SK-N-SH (cell line): ENCODE results near the gene FPR2. TPM values are rescaled to one million over a fixed set of nuclear protein-coding genes. Genes with fewer than 3 reads are reported as not detected.

ENCODE experiments used
- CTCF ChIA-PET: fragments of 300-600, 350-600 bp; formaldehyde crosslinking; extraction: SDS; loops from one replicate; lab custom pipeline; 2021; lab: Yijun Ruan, JAX
- POLR2A ChIA-PET: fragments of 350-600 bp; sonication (Branson Sonifier 250); formaldehyde crosslinking; extraction: SDS; loops from one replicate; lab custom pipeline; 2020; ENCODE audit warnings: antibody characterized with exemption, inconsistent platforms; lab: Yijun Ruan, JAX
- DNase-seq: peaks from one replicate; pipeline ENCODE4 v3.0.0; 2012
- H2AFZ ChIP-seq: fragments of 200-600 bp; sonication (generic); 2 replicates; pipeline ENCODE4 v1.8.1; 2016; ENCODE audit warnings: antibody characterized with exemption, mild to moderate bottlenecking, low read depth
- H3F3A ChIP-seq: fragments of 200-600 bp; sonication (generic); replicated peaks from 2 replicates; pipeline ENCODE3; 2016; ENCODE audit warnings: antibody characterized with exemption, mild to moderate bottlenecking; ENCODE audit not compliant: insufficient read depth
- H3K27ac ChIP-seq, 2 experiments: fragments of 200-500 bp in 1 of 2; fragments of 200-600 bp in 1 of 2; sonication (Bioruptor generic) in 1 of 2; sonication (generic), shearing (Covaris generic) in 1 of 2; 2 replicates each; pipeline versions ENCODE4 v1.5.1 to v1.6.1; 2014 to 2016; ENCODE audit warnings: low read depth in 2 of 2, inconsistent platforms in 1 of 2, low read length in 1 of 2, mild to moderate bottlenecking in 1 of 2, mixed read lengths in 1 of 2
- H3K27me3 ChIP-seq: fragments of 200-600 bp; sonication (generic), shearing (Covaris generic); 2 replicates; pipeline ENCODE4 v1.6.1; 2016; ENCODE audit warnings: mixed run types; ENCODE audit not compliant: insufficient read depth
- H3K36me3 ChIP-seq, 2 experiments: fragments of 200-500 bp in 1 of 2; fragments of 200-600 bp in 1 of 2; sonication (Bioruptor generic) in 1 of 2; sonication (generic) in 1 of 2; replicated peaks in 1 of 2; 2 replicates each; pipeline versions ENCODE3 to v1.5.1; 2014 to 2016; ENCODE audit warnings: low read length in 1 of 2, mild to moderate bottlenecking in 1 of 2; ENCODE audit not compliant: insufficient read depth in 2 of 2, control insufficient read depth in 1 of 2
- H3K4me1 ChIP-seq, 2 experiments: fragments of 200-500 bp in 1 of 2; fragments of 200-600 bp in 1 of 2; sonication (Bioruptor generic) in 1 of 2; sonication (generic), shearing (Covaris generic) in 1 of 2; 2 replicates each; pipeline versions ENCODE4 v1.5.1 to v1.6.1; 2014 to 2016; ENCODE audit warnings: low read depth in 1 of 2, low read length in 1 of 2, mixed run types in 1 of 2; ENCODE audit not compliant: insufficient read depth in 2 of 2, control insufficient read depth in 1 of 2
- H3K4me2 ChIP-seq: fragments of 200-600 bp; sonication (generic), shearing (Covaris generic); 2 replicates; pipeline ENCODE4 v1.6.1; 2017; ENCODE audit warnings: mixed run types
- H3K4me3 ChIP-seq, 2 experiments: fragments of 200-500 bp in 1 of 2; fragments of 200-600 bp in 1 of 2; sonication (Bioruptor generic) in 1 of 2; sonication (generic), shearing (Covaris generic) in 1 of 2; 2 replicates each; pipeline versions ENCODE4 v1.5.1 to v1.8.1; 2014 to 2016; ENCODE audit warnings: low read depth in 2 of 2, inconsistent platforms in 1 of 2, low read length in 1 of 2, mild to moderate bottlenecking in 1 of 2, mixed read lengths in 1 of 2, moderate library complexity in 1 of 2
- H3K79me2 ChIP-seq: fragments of 200-600 bp; sonication (generic); 2 replicates; pipeline ENCODE4 v1.8.1; 2017; ENCODE audit warnings: mild to moderate bottlenecking; ENCODE audit not compliant: insufficient read depth
- H3K9ac ChIP-seq: fragments of 200-600 bp; sonication (generic); 2 replicates; pipeline ENCODE4 v1.6.1; 2017; ENCODE audit warnings: mixed run types
- H3K9me2 ChIP-seq: fragments of 200-600 bp; sonication (generic); 2 replicates; pipeline ENCODE4 v1.6.1; 2017; ENCODE audit warnings: mixed run types
- H3K9me3 ChIP-seq: fragments of 200-600 bp; sonication (generic); 2 replicates; pipeline ENCODE4 v1.6.1; 2017; ENCODE audit warnings: mixed run types, mild to moderate bottlenecking, moderate library complexity
- H4K20me1 ChIP-seq: fragments of 200-600 bp; sonication (generic); 2 replicates; pipeline ENCODE4 v1.6.1; 2017; ENCODE audit warnings: mild to moderate bottlenecking, mixed run types; ENCODE audit not compliant: insufficient read depth
- CHD2 ChIP-seq: fragments of 150-350 bp; IDR thresholded peaks from 2 replicates; pipeline ENCODE4 v1.6.1; 2018; ENCODE audit warnings: low read length; ENCODE audit not compliant: partially characterized antibody
- CTCF ChIP-seq: fragments of 200-600 bp; sonication (generic); IDR thresholded peaks from 2 replicates; pipeline ENCODE4 v1.6.1; 2017; ENCODE audit warnings: antibody characterized with exemption, mild to moderate bottlenecking, moderate library complexity
- EP300 ChIP-seq, 2 experiments: IDR thresholded peaks; 2 replicates each; pipeline versions ENCODE4 v1.4.0 to v1.6.1; 2012; ENCODE audit warnings: borderline replicate concordance in 1 of 2, low read depth in 1 of 2, low read length in 1 of 2
- EZH2phosphoT487 ChIP-seq: fragments of 200-600 bp; sonication (generic); IDR thresholded peaks from 2 replicates; pipeline ENCODE4 v1.6.1; 2017; ENCODE audit warnings: low read depth, mixed run types, mild to moderate bottlenecking, antibody characterized with exemption, moderate library complexity, borderline replicate concordance
- FOXJ3 ChIP-seq: sonication (generic); formaldehyde crosslinking; IDR thresholded peaks from 2 replicates; pipeline ENCODE4 v1.5.1; 2020; ENCODE audit warnings: mild to moderate bottlenecking, missing genetic modification reagents
- GABPA ChIP-seq: IDR thresholded peaks from 2 replicates; pipeline ENCODE4 v1.4.0; 2012; ENCODE audit warnings: low read depth, mild to moderate bottlenecking
- IRF3 ChIP-seq: fragments of 150-350 bp; IDR thresholded peaks from 2 replicates; pipeline ENCODE4 v1.6.1; 2016; ENCODE audit warnings: mild to moderate bottlenecking, low read depth, low read length
- NRF1 ChIP-seq: IDR thresholded peaks from 2 replicates; pipeline ENCODE4 v1.6.1; 2012; ENCODE audit warnings: low read depth, mild to moderate bottlenecking, low read length
- REST ChIP-seq: IDR thresholded peaks from 2 replicates; pipeline ENCODE4 v1.6.1; 2012; ENCODE audit warnings: mild to moderate bottlenecking, low read depth, low read length, moderate library complexity
- RFX5 ChIP-seq: IDR thresholded peaks from 2 replicates; pipeline ENCODE4 v1.6.1; 2012; ENCODE audit warnings: mild to moderate bottlenecking, improper control_type of control experiment, low read length
- RXRA ChIP-seq: IDR thresholded peaks from 2 replicates; pipeline ENCODE4 v1.4.0; 2012; ENCODE audit warnings: low read depth, mild to moderate bottlenecking, borderline replicate concordance
- SIN3A ChIP-seq: IDR thresholded peaks from 2 replicates; pipeline ENCODE4 v1.6.1; 2012; ENCODE audit warnings: low read depth, mild to moderate bottlenecking, low read length, moderate library complexity, borderline replicate concordance
- TAF1 ChIP-seq: IDR thresholded peaks from 2 replicates; pipeline ENCODE4 v1.6.1; 2012; ENCODE audit warnings: low read depth, mild to moderate bottlenecking, low read length, moderate library complexity, borderline replicate concordance
- TEAD4 ChIP-seq: IDR thresholded peaks from 2 replicates; pipeline ENCODE4 v1.4.0; 2012; ENCODE audit warnings: mild to moderate bottlenecking, borderline replicate concordance; ENCODE audit not compliant: insufficient read depth
- USF2 ChIP-seq: fragments of 150-350 bp; IDR thresholded peaks from 2 replicates; pipeline ENCODE4 v1.6.1; 2017; ENCODE audit warnings: antibody characterized with exemption, low read length, low read depth, borderline replicate concordance
- ZBTB33 ChIP-seq: IDR thresholded peaks from 2 replicates; pipeline ENCODE4 v1.4.0; 2012; ENCODE audit warnings: low read depth, borderline replicate concordance
- WGBS: methylation state at CpG from one replicate; pipeline ENCODE4 v1.1.6; 2017; ENCODE audit warnings: low lambda C conversion rate; 5-methylcytosine and 5-hydroxymethylcytosine counted together
- polyA plus RNA-seq, 3 experiments: library from polyadenylated mRNA; depleted of rRNA; stranded (reverse); fragments of >200 nt; gene quantifications; 2 replicates each; pipeline ENCODE4 v1.2.3, GENCODE V29; 2012

The FPR2 gene
- polyA plus RNA-seq, 1 of the 3 experiments (the other 2 are of a cell fraction), result not detected

GRCh38 chr19:51797480-51797879, 36.5 kb downstream of the FPR2 start:
- Histone ChIP-seq H3F3A (peaks cover 51% of the 10 kb centered on the region), H3K79me2 (no peaks in the 10 kb centered on the region; the same call in 1 of the 2 replicates), H3K4me3 (no peak overlapping the region), H3K9ac (0 out of 2 replicates have a peak overlapping the region, but pooled peaks have one; percentile 51), H4K20me1 (no peaks in the 10 kb centered on the region), H3K4me2 (no peak overlapping the region; the same call in 1 of the 2 replicates), H3K27me3 (no peaks in the 10 kb centered on the region), H2AFZ (no peak overlapping the region), H3K36me3 (no peaks in the 10 kb centered on the region), H3K27ac (peak overlapping the region in 1 of 2 experiments; percentile 91; a peak in 1 of 4 replicates), H3K9me2 (no peaks in the 10 kb centered on the region), H3K9me3 (no peaks in the 10 kb centered on the region), H3K4me1 (peaks cover 10 to 32% of the 10 kb centered on the region in 2 experiments; a peak in 3 of 4 replicates)
- TF ChIP-seq EZH2phosphoT487 (no peak), GABPA (no peak), CTCF (no peak), TAF1 (no peak), RFX5 (no peak), USF2 (no peak), NRF1 (no peak), ZBTB33 (no peak), SIN3A (no peak), CHD2 (no peak), TEAD4 (no peak), REST (no peak), FOXJ3 (CRISPR knock-in tag) (no peak), RXRA (no peak), EP300 (IDR thresholded peaks at IDR 0.05; ENCODE audit: borderline replicate concordance in 1 of 2, low read depth in 1 of 2, low read length in 1 of 2) (no peak), IRF3 (no peak)
- POLR2A ChIA-PET, result no interaction called here
- CTCF ChIA-PET, result interaction anchor here (2.1 to 2.4 kb wide), 2 partner anchors 10 to 20 kb away, joined by 7 to 9 read pairs; no protein-coding TSS in a partner anchor
- DNase-seq, result no peak
- 7% methylated on average over 5 of the region's 5 CpGs for WGBS
